Caco-2 (cell line): ENCODE results near the gene HMCN2. TPM values are rescaled to one million over a fixed set of nuclear protein-coding genes. Genes with fewer than 3 reads are reported as not detected.

ENCODE experiments used
- BruUV-seq: library from RNA; stranded (reverse); fragments of 400-500 nt; replicated peaks from 2 replicates; lab custom pipeline; 2021; lab: Mats Ljungman, UMichigan
- CTCF ChIA-PET: fragments of 300-600 bp; sonication (Branson Sonifier 250); formaldehyde crosslinking; loops from one replicate; lab custom pipeline; 2022; ENCODE audit warnings: antibody characterized with exemption; lab: Charles Lee
- POLR2A ChIA-PET: fragments of 300-600 bp; sonication (Branson Sonifier 250); formaldehyde crosslinking; loops from one replicate; lab custom pipeline; 2022; ENCODE audit warnings: antibody characterized with exemption; lab: Charles Lee
- DNase-seq, 2 experiments: peaks; one replicate each; pipeline versions ENCODE4 v3.0.0 to v3.0.0-alpha.2; 2020 to 2022
- H3K27me3 ChIP-seq: replicated peaks from 2 replicates; pipeline ENCODE4 v1.6.0; 2011; ENCODE audit warnings: low read length; ENCODE audit not compliant: control insufficient read depth, insufficient read depth
- H3K36me3 ChIP-seq: 2 replicates; pipeline ENCODE4 v1.5.1; 2011; ENCODE audit warnings: low read length; ENCODE audit not compliant: control insufficient read depth, insufficient read depth
- H3K4me1 ChIP-seq: fragments of 250-450 bp; sonication (Bioruptor Pico); 2 replicates; pipeline ENCODE4 v1.5.1; 2020; ENCODE audit warnings: mild to moderate bottlenecking
- H3K4me3 ChIP-seq: 2 replicates; pipeline ENCODE4 v1.5.1; 2011; ENCODE audit warnings: low read depth, mild to moderate bottlenecking, control low read depth, low read length
- H3K9me3 ChIP-seq: fragments of 250-450 bp; sonication (Bioruptor Pico); 2 replicates; pipeline ENCODE4 v1.5.1; 2020; ENCODE audit warnings: mild to moderate bottlenecking, moderate library complexity
- H3K27ac Mint-ChIP-seq: one replicate; pipeline ENCODE4 v1.8.0; 2022; ENCODE audit warnings: mixed read lengths; ENCODE audit not compliant: unreplicated experiment
- H3K27me3 Mint-ChIP-seq: one replicate; pipeline ENCODE4 v1.8.0; 2022; ENCODE audit warnings: mixed read lengths; ENCODE audit not compliant: insufficient read depth, unreplicated experiment
- H3K36me3 Mint-ChIP-seq: one replicate; pipeline ENCODE4 v1.8.0; 2022; ENCODE audit warnings: mild to moderate bottlenecking, mixed read lengths; ENCODE audit not compliant: insufficient read depth, unreplicated experiment
- H3K4me1 Mint-ChIP-seq: one replicate; pipeline ENCODE4 v1.8.0; 2022; ENCODE audit warnings: low read depth, mixed read lengths; ENCODE audit not compliant: unreplicated experiment
- H3K4me3 Mint-ChIP-seq: one replicate; pipeline ENCODE4 v1.8.0; 2022; ENCODE audit warnings: mild to moderate bottlenecking, moderate library complexity, mixed read lengths; ENCODE audit not compliant: unreplicated experiment
- H3K9me3 Mint-ChIP-seq: one replicate; pipeline ENCODE4 v1.8.0; 2022; ENCODE audit warnings: mixed read lengths; ENCODE audit not compliant: unreplicated experiment
- intact Hi-C: fragments of 100-400 bp; cut with micrococcal nuclease; formaldehyde crosslinking; loops from one replicate; pipeline ENCODE4 v1.10.0; 2022; ENCODE audit not compliant: unreplicated experiment
- total RNA-seq: library from RNA; stranded (reverse); gene quantifications from 2 replicates; pipeline ENCODE4 v1.2.3, GENCODE V29; 2022
- TF ChIP-seq, protein P1 (sequence below), 2 experiments: fragments of 200-600 bp in 1 of 2; IDR thresholded peaks; 1 replicate in 1 of 2; 2 replicates in 1 of 2; pipeline versions ENCODE4 v1.5.1 to v1.8.0; 2011 to 2022; ENCODE audit warnings: antibody characterized with exemption in 1 of 2, control low read depth in 1 of 2, inconsistent platforms in 1 of 2, low read depth in 1 of 2, low read length in 1 of 2, mild to moderate bottlenecking in 1 of 2, moderate library complexity in 1 of 2; ENCODE audit not compliant: insufficient read depth in 1 of 2, severe bottlenecking in 1 of 2, unreplicated experiment in 1 of 2

Gene HMCN2
- total RNA-seq, 1 experiment from 2014 or later: 0.41 TPM

DNA sequence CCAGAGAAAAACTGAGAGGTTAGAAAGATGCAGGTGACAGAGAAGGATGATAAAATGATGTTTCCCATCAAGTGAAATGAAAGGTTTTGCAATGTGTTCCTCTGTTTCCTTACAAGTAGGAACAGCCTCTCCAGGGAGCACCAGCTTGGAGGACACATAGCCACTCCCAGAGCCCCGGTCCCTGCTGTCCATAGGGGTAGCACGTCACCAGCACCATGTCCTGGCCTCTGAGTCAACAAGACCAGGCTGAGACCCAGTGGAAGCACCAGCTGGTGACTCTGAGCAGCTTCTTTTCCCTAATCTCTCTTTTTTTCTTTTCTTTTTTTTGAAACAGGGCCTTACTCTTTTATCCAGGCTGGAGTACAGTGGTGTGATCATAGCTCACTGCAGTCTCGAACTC lies 19.4 kb upstream of the HMCN2 start:
- Histone ChIP-seq H3K9me3 (no peaks in the 10 kb centered on the region), H3K36me3 (no peaks in the 10 kb centered on the region), H3K27me3 (no peaks in the 10 kb centered on the region), H3K4me3 (no peak overlapping the region), H3K4me1 (no peaks in the 10 kb centered on the region; the same call in 1 of the 2 replicates)
- H3K4me1 Mint-ChIP-seq: no peaks in the 10 kb centered on the region
- H3K36me3 Mint-ChIP-seq: no peaks in the 10 kb centered on the region
- H3K27me3 Mint-ChIP-seq: no peaks in the 10 kb centered on the region
- DNase-seq: peak in 1 of 2 experiments; percentile 15
- H3K4me3 Mint-ChIP-seq: no peak overlapping the region
- POLR2A ChIA-PET: no interaction called here
- BruUV-seq: no TSS peak
- CTCF ChIA-PET: interaction anchor here (0.6 to 1.0 kb wide), 2 partner anchors 10 to 38 kb away, joined by 3 to 4 read pairs; no protein-coding TSS in a partner anchor
- TF ChIP-seq, protein P1, sequence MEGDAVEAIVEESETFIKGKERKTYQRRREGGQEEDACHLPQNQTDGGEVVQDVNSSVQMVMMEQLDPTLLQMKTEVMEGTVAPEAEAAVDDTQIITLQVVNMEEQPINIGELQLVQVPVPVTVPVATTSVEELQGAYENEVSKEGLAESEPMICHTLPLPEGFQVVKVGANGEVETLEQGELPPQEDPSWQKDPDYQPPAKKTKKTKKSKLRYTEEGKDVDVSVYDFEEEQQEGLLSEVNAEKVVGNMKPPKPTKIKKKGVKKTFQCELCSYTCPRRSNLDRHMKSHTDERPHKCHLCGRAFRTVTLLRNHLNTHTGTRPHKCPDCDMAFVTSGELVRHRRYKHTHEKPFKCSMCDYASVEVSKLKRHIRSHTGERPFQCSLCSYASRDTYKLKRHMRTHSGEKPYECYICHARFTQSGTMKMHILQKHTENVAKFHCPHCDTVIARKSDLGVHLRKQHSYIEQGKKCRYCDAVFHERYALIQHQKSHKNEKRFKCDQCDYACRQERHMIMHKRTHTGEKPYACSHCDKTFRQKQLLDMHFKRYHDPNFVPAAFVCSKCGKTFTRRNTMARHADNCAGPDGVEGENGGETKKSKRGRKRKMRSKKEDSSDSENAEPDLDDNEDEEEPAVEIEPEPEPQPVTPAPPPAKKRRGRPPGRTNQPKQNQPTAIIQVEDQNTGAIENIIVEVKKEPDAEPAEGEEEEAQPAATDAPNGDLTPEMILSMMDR (IDR thresholded peaks at IDR 0.05; ENCODE audit: insufficient read depth in 1 of 2, low read depth in 1 of 2, low read length in 1 of 2, severe bottlenecking in 1 of 2, unreplicated experiment in 1 of 2): no peak
- intact Hi-C loops: loop anchor here (10.0 kb wide), 1 partner anchor 361 kb away; no protein-coding TSS in a partner anchor
- no peak overlapping the region for H3K27ac Mint-ChIP-seq
- H3K9me3 Mint-ChIP-seq: no peaks in the 10 kb centered on the region

DNA sequence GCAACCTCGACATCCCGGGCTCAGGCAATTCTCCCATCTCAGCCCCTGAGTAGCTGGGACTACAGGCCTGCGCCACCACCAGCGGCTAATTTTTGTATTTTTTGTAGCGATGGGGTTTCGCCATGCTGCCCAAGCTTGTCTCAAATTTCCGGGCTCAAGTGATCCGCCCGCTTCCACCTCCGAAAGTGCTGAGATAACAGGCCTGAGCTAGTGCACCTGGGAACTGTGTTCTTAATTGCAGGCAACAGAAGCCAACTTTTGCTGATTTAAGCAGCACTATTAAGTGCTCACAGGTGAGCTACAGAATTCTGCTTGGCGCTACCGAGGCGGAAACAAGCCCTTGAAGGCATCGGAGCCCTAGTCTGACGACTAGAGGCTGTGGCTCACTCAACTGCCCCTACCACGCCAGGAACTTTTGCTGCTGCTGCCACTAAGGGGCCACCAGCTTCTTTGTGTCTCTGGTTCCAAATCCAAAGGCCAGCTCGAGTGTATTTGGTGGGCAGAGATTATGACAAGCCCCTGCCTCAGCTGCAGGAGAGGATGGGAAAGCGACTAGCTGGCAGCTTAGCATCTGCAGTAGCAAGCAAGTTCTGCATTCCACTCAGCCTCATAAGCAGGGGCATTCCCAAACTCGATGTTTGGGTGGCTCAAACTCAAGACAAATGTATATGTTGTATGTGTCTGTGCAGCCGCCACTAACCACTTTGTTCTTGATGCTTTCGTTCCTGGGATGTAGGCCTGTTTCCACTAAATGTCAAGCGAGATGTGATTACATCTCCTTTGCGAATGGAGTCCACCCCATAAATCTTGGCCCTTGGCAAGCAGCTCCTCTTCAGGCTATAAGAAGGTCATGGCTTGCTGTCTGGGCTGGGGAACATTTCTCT lies 10.6 kb upstream of the HMCN2 start:
- intact Hi-C loops: no loop called here
- Histone ChIP-seq H3K9me3 (no peaks in the 10 kb centered on the region), H3K4me3 (no peak overlapping the region), H3K27me3 (no peaks in the 10 kb centered on the region), H3K36me3 (no peaks in the 10 kb centered on the region), H3K4me1 (no peaks in the 10 kb centered on the region)
- DNase-seq: peak in 1 of 2 experiments; percentile 35
- no TSS peak for BruUV-seq
- POLR2A ChIA-PET: interaction anchor here (0.6 kb wide), 1 partner anchor 324 kb away, joined by 3 read pairs; the partner anchor contains the start of gene FUBP3
- Mint-ChIP-seq H3K4me1 (no peaks in the 10 kb centered on the region), H3K27me3 (no peaks in the 10 kb centered on the region), H3K4me3 (no peak overlapping the region), H3K36me3 (no peaks in the 10 kb centered on the region), H3K9me3 (no peaks in the 10 kb centered on the region), H3K27ac (no peak overlapping the region)
- CTCF ChIA-PET: no interaction called here
- TF ChIP-seq, protein P1 (IDR thresholded peaks at IDR 0.05; ENCODE audit: insufficient read depth in 1 of 2, low read depth in 1 of 2, low read length in 1 of 2, severe bottlenecking in 1 of 2, unreplicated experiment in 1 of 2): no peak

DNA sequence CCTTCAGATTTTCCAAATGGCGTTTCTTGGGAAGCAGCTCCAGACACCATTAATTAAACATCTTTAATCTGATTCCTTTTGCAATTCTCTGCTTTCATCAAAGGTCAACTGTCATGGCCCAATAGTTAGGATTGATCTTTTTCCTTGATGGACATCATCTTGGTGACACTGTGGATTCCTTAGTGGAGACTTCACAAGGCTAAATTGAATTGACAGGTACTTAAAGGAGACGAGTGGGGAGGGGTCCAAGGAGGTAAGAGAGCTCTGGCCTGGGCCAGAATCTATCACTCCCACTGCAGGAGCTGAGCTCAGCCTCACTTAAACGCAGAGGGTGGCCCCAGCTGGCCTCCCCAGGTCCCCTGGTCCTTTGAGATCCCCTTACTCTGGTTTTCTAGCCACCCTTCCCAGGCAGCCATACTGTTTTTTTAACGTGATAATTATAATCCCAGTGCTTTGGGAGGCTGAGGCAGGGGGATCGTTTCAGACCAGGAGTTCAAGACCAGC lies 9.9 kb upstream of the HMCN2 start:
- no peak for DNase-seq
- Histone ChIP-seq H3K27me3 (no peaks in the 10 kb centered on the region), H3K36me3 (no peaks in the 10 kb centered on the region), H3K4me3 (no peak overlapping the region), H3K9me3 (no peaks in the 10 kb centered on the region), H3K4me1 (no peaks in the 10 kb centered on the region)
- ChIA-PET POLR2A (no interaction called here), CTCF (no interaction called here)
- BruUV-seq: no TSS peak
- no peak overlapping the region for H3K4me3 Mint-ChIP-seq
- intact Hi-C loops: no loop called here
- no peaks in the 10 kb centered on the region for H3K4me1 Mint-ChIP-seq
- H3K36me3 Mint-ChIP-seq: no peaks in the 10 kb centered on the region
- H3K9me3 Mint-ChIP-seq: no peaks in the 10 kb centered on the region
- TF ChIP-seq, protein P1 (IDR thresholded peaks at IDR 0.05; ENCODE audit: insufficient read depth in 1 of 2, low read depth in 1 of 2, low read length in 1 of 2, severe bottlenecking in 1 of 2, unreplicated experiment in 1 of 2): no peak
- no peak overlapping the region for H3K27ac Mint-ChIP-seq
- H3K27me3 Mint-ChIP-seq: peaks cover 4% of the 10 kb centered on the region
